ENCODE results near the gene TRABD. TPM values are rescaled to one million over a fixed set of nuclear protein-coding genes. Genes with fewer than 3 reads are reported as not detected.
A peak's percentile ranks its signal among the peaks of the same experiment; 100 is the strongest.

Gene TRABD
- total and polyA plus RNA-seq, 2 donors from 2014 or later: 34.2 to 56.3 TPM

DNA sequence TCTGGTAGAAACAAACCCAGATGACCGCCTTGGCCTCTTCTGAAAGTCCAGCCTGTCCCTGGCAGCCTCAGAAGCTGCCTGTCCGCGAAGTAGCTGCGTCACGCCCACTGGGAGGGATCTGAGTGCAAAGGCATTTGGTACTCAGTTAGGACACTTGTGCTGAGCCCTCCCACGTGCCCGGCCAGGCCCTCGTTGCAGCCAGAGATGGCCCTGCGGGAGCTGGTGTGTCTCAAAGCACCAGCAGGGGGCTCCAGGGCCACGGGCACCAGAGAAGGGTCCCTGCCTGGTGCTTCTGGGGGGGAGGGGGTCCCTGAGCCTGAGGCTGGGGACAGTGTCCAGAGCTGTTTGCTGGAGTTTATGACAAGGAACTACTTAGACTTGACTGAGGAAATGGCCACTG is 20.9 kb downstream of the TRABD start:
- H3K4me3 ChIP-seq (ENCODE audit: low read length in 3 of 3): no peak overlapping the region
- H3K27ac ChIP-seq (ENCODE audit: low read depth in 2 of 2, low read length in 2 of 2): no peak overlapping the region
- H3K36me3 ChIP-seq (ENCODE audit: control insufficient read depth in 2 of 3, insufficient read depth in 3 of 3, low read length in 3 of 3): peaks cover 2 to 23% (median 12%) of the 10 kb centered on the region in 3 donors
- TF ChIP-seq, protein P1, sequence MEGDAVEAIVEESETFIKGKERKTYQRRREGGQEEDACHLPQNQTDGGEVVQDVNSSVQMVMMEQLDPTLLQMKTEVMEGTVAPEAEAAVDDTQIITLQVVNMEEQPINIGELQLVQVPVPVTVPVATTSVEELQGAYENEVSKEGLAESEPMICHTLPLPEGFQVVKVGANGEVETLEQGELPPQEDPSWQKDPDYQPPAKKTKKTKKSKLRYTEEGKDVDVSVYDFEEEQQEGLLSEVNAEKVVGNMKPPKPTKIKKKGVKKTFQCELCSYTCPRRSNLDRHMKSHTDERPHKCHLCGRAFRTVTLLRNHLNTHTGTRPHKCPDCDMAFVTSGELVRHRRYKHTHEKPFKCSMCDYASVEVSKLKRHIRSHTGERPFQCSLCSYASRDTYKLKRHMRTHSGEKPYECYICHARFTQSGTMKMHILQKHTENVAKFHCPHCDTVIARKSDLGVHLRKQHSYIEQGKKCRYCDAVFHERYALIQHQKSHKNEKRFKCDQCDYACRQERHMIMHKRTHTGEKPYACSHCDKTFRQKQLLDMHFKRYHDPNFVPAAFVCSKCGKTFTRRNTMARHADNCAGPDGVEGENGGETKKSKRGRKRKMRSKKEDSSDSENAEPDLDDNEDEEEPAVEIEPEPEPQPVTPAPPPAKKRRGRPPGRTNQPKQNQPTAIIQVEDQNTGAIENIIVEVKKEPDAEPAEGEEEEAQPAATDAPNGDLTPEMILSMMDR (IDR thresholded peaks at IDR 0.05; ENCODE audit: borderline replicate concordance, extremely low read depth, insufficient read depth): peak; percentile 7
- no peaks in the 10 kb centered on the region for H3K9me3 ChIP-seq (ENCODE audit: control insufficient read depth in 2 of 3, insufficient read depth in 1 of 3, low read length in 3 of 3)
- DNase-seq (peak; percentile 58 to 82 (median 66)), FAIRE-seq (no peak)
- intact Hi-C loops (cut with DNase I): no loop called here
- no peak overlapping the region for H3K9ac ChIP-seq (ENCODE audit: low read length in 3 of 3)
- H3K4me1 ChIP-seq (ENCODE audit: control insufficient read depth in 2 of 3, insufficient read depth in 2 of 3, low read depth in 1 of 3, low read length in 3 of 3): peaks cover 0 to 24% (median 15%) of the 10 kb centered on the region in 3 donors
- H3K27me3 ChIP-seq (ENCODE audit: control insufficient read depth, insufficient read depth, low read length): no peaks in the 10 kb centered on the region

DNA sequence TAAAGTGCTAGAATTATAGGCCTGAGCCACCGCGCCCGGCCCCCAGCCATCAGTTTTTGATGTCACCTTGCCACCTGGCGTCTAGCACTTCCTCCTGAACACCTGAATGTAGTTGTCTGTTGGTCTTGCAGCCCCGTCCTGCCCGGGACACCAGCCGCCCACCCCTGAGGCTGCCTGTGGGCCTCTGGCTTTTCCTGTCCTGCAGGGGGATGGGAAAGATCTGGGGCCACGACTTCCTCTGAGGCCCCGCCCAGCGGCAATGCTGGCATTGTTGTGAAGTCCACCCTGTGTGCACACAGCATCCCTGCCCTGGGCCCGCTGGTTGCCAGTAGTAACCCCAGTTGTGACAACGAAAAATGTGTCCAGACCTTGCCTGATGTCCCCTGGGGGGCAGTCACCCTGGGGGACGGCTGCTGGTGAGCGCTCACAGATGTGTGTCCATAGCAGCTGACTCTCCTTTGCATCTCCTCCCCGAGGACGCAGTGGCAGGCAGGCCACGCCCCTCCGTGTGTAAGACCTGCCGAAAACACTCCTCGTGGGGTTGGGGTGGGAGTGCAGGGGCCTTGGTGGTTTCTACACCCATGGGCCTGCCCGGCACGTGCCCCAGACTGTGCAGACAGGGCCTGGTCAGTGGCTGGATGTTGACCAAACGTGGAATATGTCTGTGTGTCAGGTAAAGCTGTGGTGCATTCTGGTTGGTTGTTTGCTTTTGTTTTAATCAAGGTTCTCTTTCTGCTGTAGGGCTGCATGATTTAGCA is 21.8 kb downstream of the TRABD start:
- peaks cover 4 to 30% (median 13%) of the 10 kb centered on the region in 3 donors for H3K36me3 ChIP-seq (ENCODE audit: control insufficient read depth in 2 of 3, insufficient read depth in 3 of 3, low read length in 3 of 3)

DNA sequence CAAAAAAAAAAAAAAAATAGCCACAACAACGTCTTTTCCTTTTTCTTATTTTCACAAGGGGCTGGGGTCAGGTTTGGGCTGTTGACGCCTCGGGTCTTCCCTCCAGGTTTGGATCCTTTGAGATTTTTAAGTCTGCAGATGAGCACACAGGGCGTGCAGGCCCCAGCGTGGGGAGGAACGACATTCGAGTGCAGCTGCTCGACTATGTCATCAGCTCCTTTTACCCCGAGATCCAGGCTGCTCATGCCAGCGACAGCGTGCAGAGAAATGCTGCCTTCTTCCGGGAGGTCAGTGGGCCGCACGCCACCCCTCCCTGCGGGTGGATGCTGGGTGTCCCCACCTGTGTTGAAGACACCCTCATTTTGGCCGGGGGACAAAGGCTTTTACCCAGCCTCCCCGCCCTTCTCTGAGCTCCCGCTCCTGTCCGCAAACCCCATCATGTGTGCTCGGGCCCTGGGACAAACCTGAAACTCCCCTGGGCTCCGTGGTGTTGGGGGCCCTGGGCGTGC is 22.8 kb downstream of the TRABD start:
- DNase-seq: no peak

More for the DNA sequence above, 21.8 kb downstream of the TRABD start:
- H3K4me3 ChIP-seq (ENCODE audit: low read length in 3 of 3): no peak overlapping the region
- H3K9ac ChIP-seq (ENCODE audit: low read length in 3 of 3): no peak overlapping the region
- FAIRE-seq (no peak), DNase-seq (peak in 2 of 5 donors; percentile 48 to 72)
- intact Hi-C loops (cut with DNase I): no loop called here
- H3K9me3 ChIP-seq (ENCODE audit: control insufficient read depth in 2 of 3, insufficient read depth in 1 of 3, low read length in 3 of 3): no peaks in the 10 kb centered on the region
- TF ChIP-seq, protein P1 (IDR thresholded peaks at IDR 0.05; ENCODE audit: borderline replicate concordance, extremely low read depth, insufficient read depth): no peak
- no peak overlapping the region for H3K27ac ChIP-seq (ENCODE audit: low read depth in 2 of 2, low read length in 2 of 2)
- no peaks in the 10 kb centered on the region for H3K27me3 ChIP-seq (ENCODE audit: control insufficient read depth, insufficient read depth, low read length)
- H3K4me1 ChIP-seq (ENCODE audit: control insufficient read depth in 2 of 3, insufficient read depth in 2 of 3, low read depth in 1 of 3, low read length in 3 of 3): peaks cover 0 to 19% (median 8%) of the 10 kb centered on the region in 3 donors

More for the DNA sequence above, 22.8 kb downstream of the TRABD start:
- Histone ChIP-seq H3K36me3 (ENCODE audit: control insufficient read depth in 2 of 3, insufficient read depth in 3 of 3, low read length in 3 of 3) (peaks cover 8 to 35% (median 12%) of the 10 kb centered on the region in 3 donors), H3K9me3 (ENCODE audit: control insufficient read depth in 2 of 3, insufficient read depth in 1 of 3, low read length in 3 of 3) (no peaks in the 10 kb centered on the region), H3K4me1 (ENCODE audit: control insufficient read depth in 2 of 3, insufficient read depth in 2 of 3, low read depth in 1 of 3, low read length in 3 of 3) (peaks cover 0 to 9% (median 8%) of the 10 kb centered on the region in 3 donors), H3K27ac (ENCODE audit: low read depth in 2 of 2, low read length in 2 of 2) (no peak overlapping the region), H3K4me3 (ENCODE audit: low read length in 3 of 3) (no peak overlapping the region), H3K9ac (ENCODE audit: low read length in 3 of 3) (no peak overlapping the region), H3K27me3 (ENCODE audit: control insufficient read depth, insufficient read depth, low read length) (no peaks in the 10 kb centered on the region)
- intact Hi-C loops (cut with DNase I): no loop called here
- TF ChIP-seq, protein P1 (IDR thresholded peaks at IDR 0.05; ENCODE audit: borderline replicate concordance, extremely low read depth, insufficient read depth): no peak
- no peak for FAIRE-seq

Data from kidney (tissue), 14 donors.